ENCODE data around the gene NRCAM. TPM values are rescaled to one million over a fixed set of nuclear protein-coding genes. Genes with fewer than 3 reads are reported as not detected.

NRCAM gene
- total RNA-seq, 1 experiment from 2014 or later: 2.7 TPM

DNA sequence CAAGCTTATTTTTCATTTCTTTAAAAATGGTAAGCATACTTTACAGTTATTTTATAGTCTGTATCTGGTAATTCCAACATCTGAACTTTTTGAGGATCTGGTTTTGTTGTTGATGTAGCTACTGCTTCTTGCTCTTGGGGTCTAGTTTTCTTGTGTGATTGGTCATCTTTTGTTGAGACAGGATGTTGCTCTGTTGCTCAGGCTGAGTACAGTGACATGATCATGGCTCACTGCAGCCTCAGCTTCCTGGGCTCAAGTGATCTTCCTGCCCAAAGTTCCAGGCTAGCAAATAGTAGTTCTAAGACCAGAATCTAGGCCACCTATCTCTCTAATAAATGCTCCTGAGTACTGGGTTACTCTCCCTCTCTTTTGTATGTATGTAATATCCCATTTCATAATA, 75.7 kb downstream of the NRCAM start:
- ATAC-seq: no peak
- no peak overlapping the region for H3K4me3 Mint-ChIP-seq
- DNase-seq (ENCODE audit: low spot score): no peak
- TF ChIP-seq RORB (CRISPR knock-in tag; IDR thresholded peaks at IDR 0.05): no peak
- no peak for TF ChIP-seq E2F1 (CRISPR knock-in tag; IDR thresholded peaks at IDR 0.05)
- no peak for TF ChIP-seq NR1H2 (CRISPR knock-in tag; IDR thresholded peaks at IDR 0.05)
- TF ChIP-seq, protein P1, sequence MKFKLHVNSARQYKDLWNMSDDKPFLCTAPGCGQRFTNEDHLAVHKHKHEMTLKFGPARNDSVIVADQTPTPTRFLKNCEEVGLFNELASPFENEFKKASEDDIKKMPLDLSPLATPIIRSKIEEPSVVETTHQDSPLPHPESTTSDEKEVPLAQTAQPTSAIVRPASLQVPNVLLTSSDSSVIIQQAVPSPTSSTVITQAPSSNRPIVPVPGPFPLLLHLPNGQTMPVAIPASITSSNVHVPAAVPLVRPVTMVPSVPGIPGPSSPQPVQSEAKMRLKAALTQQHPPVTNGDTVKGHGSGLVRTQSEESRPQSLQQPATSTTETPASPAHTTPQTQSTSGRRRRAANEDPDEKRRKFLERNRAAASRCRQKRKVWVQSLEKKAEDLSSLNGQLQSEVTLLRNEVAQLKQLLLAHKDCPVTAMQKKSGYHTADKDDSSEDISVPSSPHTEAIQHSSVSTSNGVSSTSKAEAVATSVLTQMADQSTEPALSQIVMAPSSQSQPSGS (CRISPR knock-in tag; IDR thresholded peaks at IDR 0.05; ENCODE audit: borderline replicate concordance, low read depth): no peak
- no peak for TF ChIP-seq ETV6 (CRISPR knock-in tag; IDR thresholded peaks at IDR 0.05)
- TF ChIP-seq ZNF416 (CRISPR knock-in tag; IDR thresholded peaks at IDR 0.05): no peak
- no peak for TF ChIP-seq ZNF219 (CRISPR knock-in tag; IDR thresholded peaks at IDR 0.05; ENCODE audit: borderline replicate concordance)
- no peak for TF ChIP-seq JUN (CRISPR knock-in tag; IDR thresholded peaks at IDR 0.05)
- TF ChIP-seq, protein P2, sequence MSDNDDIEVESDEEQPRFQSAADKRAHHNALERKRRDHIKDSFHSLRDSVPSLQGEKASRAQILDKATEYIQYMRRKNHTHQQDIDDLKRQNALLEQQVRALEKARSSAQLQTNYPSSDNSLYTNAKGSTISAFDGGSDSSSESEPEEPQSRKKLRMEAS (CRISPR knock-in tag; IDR thresholded peaks at IDR 0.05): no peak
- no peak for TF ChIP-seq ATF6 (CRISPR knock-in tag; IDR thresholded peaks at IDR 0.05)
- TF ChIP-seq CREM (CRISPR knock-in tag; IDR thresholded peaks at IDR 0.05): no peak
- no peak for TF ChIP-seq ZNF512 (CRISPR knock-in tag; IDR thresholded peaks at IDR 0.05; ENCODE audit: borderline replicate concordance)
- POLR2A ChIA-PET: interaction anchor here (0.6 kb wide), 1 partner anchor 21 kb away, joined by 3 read pairs; no protein-coding TSS in a partner anchor
- H3K4me1 Mint-ChIP-seq: peaks cover 12% of the 10 kb centered on the region
- H3K36me3 Mint-ChIP-seq: no peaks in the 10 kb centered on the region
- H3K27me3 Mint-ChIP-seq (ENCODE audit: low read depth): no peaks in the 10 kb centered on the region
- H3K9me3 Mint-ChIP-seq: no peaks in the 10 kb centered on the region
- CTCF ChIA-PET: no interaction called here
- no peak overlapping the region for H3K27ac Mint-ChIP-seq

- DNase-seq (ENCODE audit: low spot score) (no peak), ATAC-seq (peak; percentile 71)
- no peak overlapping the region for H3K27ac Mint-ChIP-seq
- H3K4me1 Mint-ChIP-seq: peaks cover 5% of the 10 kb centered on the region
- CTCF ChIA-PET: interaction anchor here (0.6 to 0.9 kb wide), 3 partner anchors 23 to 154 kb away, joined by 3 read pairs; no protein-coding TSS in a partner anchor
- no peaks in the 10 kb centered on the region for H3K36me3 Mint-ChIP-seq
- H3K9me3 Mint-ChIP-seq: peaks cover 5% of the 10 kb centered on the region; the same call in 1 of the 2 replicates
- no peak overlapping the region for H3K4me3 Mint-ChIP-seq
- POLR2A ChIA-PET: interaction anchor here (0.7 kb wide), 1 partner anchor 10 kb away, joined by 3 read pairs; no protein-coding TSS in a partner anchor
- H3K27me3 Mint-ChIP-seq (ENCODE audit: low read depth): no peaks in the 10 kb centered on the region
- no peak for TF ChIP-seq SMAD4 (CRISPR knock-in tag; IDR thresholded peaks at IDR 0.05)
- no peak for TF ChIP-seq ESRRA (CRISPR knock-in tag; IDR thresholded peaks at IDR 0.05; ENCODE audit: borderline replicate concordance)
- TF ChIP-seq ELF4 (CRISPR knock-in tag; IDR thresholded peaks at IDR 0.05; ENCODE audit: low read depth): no peak
- TF ChIP-seq IRF2 (CRISPR knock-in tag; IDR thresholded peaks at IDR 0.05; ENCODE audit: borderline replicate concordance, low read depth): no peak
- TF ChIP-seq, protein P3, sequence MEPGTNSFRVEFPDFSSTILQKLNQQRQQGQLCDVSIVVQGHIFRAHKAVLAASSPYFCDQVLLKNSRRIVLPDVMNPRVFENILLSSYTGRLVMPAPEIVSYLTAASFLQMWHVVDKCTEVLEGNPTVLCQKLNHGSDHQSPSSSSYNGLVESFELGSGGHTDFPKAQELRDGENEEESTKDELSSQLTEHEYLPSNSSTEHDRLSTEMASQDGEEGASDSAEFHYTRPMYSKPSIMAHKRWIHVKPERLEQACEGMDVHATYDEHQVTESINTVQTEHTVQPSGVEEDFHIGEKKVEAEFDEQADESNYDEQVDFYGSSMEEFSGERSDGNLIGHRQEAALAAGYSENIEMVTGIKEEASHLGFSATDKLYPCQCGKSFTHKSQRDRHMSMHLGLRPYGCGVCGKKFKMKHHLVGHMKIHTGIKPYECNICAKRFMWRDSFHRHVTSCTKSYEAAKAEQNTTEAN (CRISPR knock-in tag; IDR thresholded peaks at IDR 0.05): no peak
- TF ChIP-seq HMGXB4 (CRISPR knock-in tag; IDR thresholded peaks at IDR 0.05): no peak
- TF ChIP-seq AFF4 (CRISPR knock-in tag; IDR thresholded peaks at IDR 0.05; ENCODE audit: borderline replicate concordance): no peak
- TF ChIP-seq TEAD4 (CRISPR knock-in tag; IDR thresholded peaks at IDR 0.05): no peak
- no peak for TF ChIP-seq ATF3 (CRISPR knock-in tag; conservative IDR thresholded peaks at IDR 0.05)
- no peak for TF ChIP-seq CREB1 (CRISPR knock-in tag; IDR thresholded peaks at IDR 0.05)
- TF ChIP-seq JUN (CRISPR knock-in tag; IDR thresholded peaks at IDR 0.05): no peak
Observed at GRCh38 chr7:108376206-108376605, 80.0 kb downstream of the NRCAM start.
